Endothelial cell of umbilical vein (primary cell): ENCODE results near the gene OGFRL1. TPM values are rescaled to one million over a fixed set of nuclear protein-coding genes. Genes with fewer than 3 reads are reported as not detected.

Experiments used
- BruUV-seq: library from RNA; stranded (reverse); fragments of 400-500 nt; replicated peaks from 2 replicates; lab custom pipeline; 2021; lab: Mats Ljungman, UMichigan
- CTCF ChIA-PET: fragments of 300-600, 350-600 bp; sonication (Branson Sonifier 250); formaldehyde crosslinking; loops from one replicate; lab custom pipeline; 2021; ENCODE audit warnings: antibody characterized with exemption, inconsistent platforms; lab: Charles Lee
- POLR2A ChIA-PET: fragments of 300-600, 350-600 bp; sonication (Branson Sonifier 250); formaldehyde crosslinking; loops from one replicate; lab custom pipeline; 2021; ENCODE audit warnings: antibody characterized with exemption, inconsistent platforms; lab: Charles Lee
- DNase-seq: peaks from one replicate; pipeline ENCODE4 v3.0.0-alpha.2; 2011; ENCODE audit warnings: low read depth, low spot score
- FAIRE-seq: peaks from 2 replicates; lab custom pipeline; 2011; peaks lifted over from hg19 to GRCh38; lab: Jason Lieb, UNC
- H2AFZ ChIP-seq: 2 replicates; pipeline ENCODE4 v1.6.0; 2012; ENCODE audit warnings: low read depth, low read length, control low read depth, inconsistent platforms
- H3K27ac ChIP-seq: 2 replicates; pipeline ENCODE4 v1.5.1; 2011; ENCODE audit warnings: low read depth, mild to moderate bottlenecking, control low read depth, low read length, moderate library complexity; ENCODE audit not compliant: insufficient read depth
- H3K27me3 ChIP-seq, 2 experiments: 2 replicates each; pipeline versions ENCODE4 v1.6.0 to v1.6.1; 2011; ENCODE audit warnings: low read length in 2 of 2, mixed read lengths in 1 of 2; ENCODE audit not compliant: control insufficient read depth in 2 of 2, insufficient read depth in 2 of 2
- H3K36me3 ChIP-seq, 2 experiments: 2 replicates in 1 of 2; 3 replicates in 1 of 2; pipeline ENCODE4 v1.5.1; 2011; ENCODE audit warnings: low read length in 2 of 2, mild to moderate bottlenecking in 1 of 2, moderate library complexity in 1 of 2; ENCODE audit not compliant: control insufficient read depth in 2 of 2, insufficient read depth in 2 of 2; ENCODE audit errors: extremely low read depth in 1 of 2
- H3K4me1 ChIP-seq: 3 replicates; pipeline ENCODE4 v1.5.1; 2011; ENCODE audit warnings: mild to moderate bottlenecking, low read length; ENCODE audit not compliant: control insufficient read depth, insufficient read depth; ENCODE audit errors: extremely low read depth
- H3K4me2 ChIP-seq: 2 replicates; pipeline ENCODE4 v1.6.1; 2011; ENCODE audit warnings: low read length, control low read depth, mixed read lengths; ENCODE audit not compliant: insufficient read depth
- H3K4me3 ChIP-seq, 3 experiments: fragments of 200-600 bp in 1 of 3; sonication (generic), shearing (Covaris generic) in 1 of 3; replicated peaks in 1 of 3; 2 replicates each; pipeline ENCODE4 v1.5.1; 2011 to 2016; ENCODE audit warnings: control low read depth in 3 of 3, low read length in 3 of 3, mild to moderate bottlenecking in 2 of 3, inconsistent platforms in 1 of 3, low read depth in 1 of 3, moderate library complexity in 1 of 3; ENCODE audit not compliant: insufficient read depth in 1 of 3
- H3K79me2 ChIP-seq: 2 replicates; pipeline ENCODE4 v1.6.0; 2012; ENCODE audit warnings: low read length, inconsistent platforms; ENCODE audit not compliant: control insufficient read depth, insufficient read depth
- H3K9ac ChIP-seq: replicated peaks from 2 replicates; pipeline ENCODE3; 2011; ENCODE audit warnings: low read length, control low read depth; ENCODE audit not compliant: insufficient read depth; ENCODE audit errors: extremely low read depth
- H3K9me1 ChIP-seq: replicated peaks from 3 replicates; pipeline ENCODE4 v1.6.0; 2011; ENCODE audit warnings: mild to moderate bottlenecking, low read length; ENCODE audit not compliant: control insufficient read depth, insufficient read depth; ENCODE audit errors: extremely low read depth
- H3K9me3 ChIP-seq: replicated peaks from 2 replicates; pipeline ENCODE4 v1.5.1; 2012; ENCODE audit warnings: low read length, inconsistent platforms; ENCODE audit not compliant: control insufficient read depth, insufficient read depth
- H4K20me1 ChIP-seq: replicated peaks from 2 replicates; pipeline ENCODE3; 2011; ENCODE audit warnings: mild to moderate bottlenecking, low read length; ENCODE audit not compliant: control insufficient read depth, insufficient read depth; ENCODE audit errors: extremely low read depth
- EZH2 ChIP-seq: IDR thresholded peaks from 2 replicates; pipeline ENCODE4 v1.6.1; 2012; ENCODE audit warnings: borderline replicate concordance, low read depth, mild to moderate bottlenecking, moderate library complexity, low read length, inconsistent platforms; ENCODE audit not compliant: severe bottlenecking
- FOS ChIP-seq: IDR thresholded peaks from 2 replicates; pipeline ENCODE4 v1.6.1; 2011; ENCODE audit warnings: mild to moderate bottlenecking, low read length, moderate library complexity, borderline replicate concordance; ENCODE audit not compliant: insufficient read depth
- GATA2 ChIP-seq: IDR thresholded peaks from 2 replicates; pipeline ENCODE4 v1.7.0; 2011; ENCODE audit warnings: low read depth, mild to moderate bottlenecking, moderate library complexity, mixed read lengths, low read length; ENCODE audit not compliant: insufficient read length, insufficient read depth
- JUN ChIP-seq: IDR thresholded peaks from 2 replicates; pipeline ENCODE4 v1.6.1; 2011; ENCODE audit warnings: borderline replicate concordance, low read depth; ENCODE audit not compliant: insufficient read length, insufficient read depth
- MAX ChIP-seq: IDR thresholded peaks from 2 replicates; pipeline ENCODE4 v1.6.1; 2011; ENCODE audit not compliant: insufficient read depth, insufficient read length
- MYC ChIP-seq: IDR thresholded peaks from one replicate; pipeline ENCODE4 v1.6.1; 2011; ENCODE audit warnings: mild to moderate bottlenecking, low read depth, low read length
- POLR2A ChIP-seq: IDR thresholded peaks from 2 replicates; pipeline ENCODE4 v1.6.1; 2012; ENCODE audit warnings: low read depth, mild to moderate bottlenecking, control low read depth, low read length
- POLR2AphosphoS5 ChIP-seq: IDR thresholded peaks from 2 replicates; pipeline ENCODE4 v1.6.1; 2012; ENCODE audit warnings: low read depth, mild to moderate bottlenecking, control low read depth, low read length, moderate library complexity; ENCODE audit not compliant: insufficient read depth
- dilution Hi-C: fragments of 300-500 bp; cut with MboI; formaldehyde crosslinking; loops from one replicate; pipeline ENCODE4 v1.15.0; 2019; ENCODE audit warnings: low sequenced_read_pairs; ENCODE audit not compliant: extremely low pct_ligation_motif_present
- intact Hi-C: fragments of 100-400 bp; cut with micrococcal nuclease; formaldehyde crosslinking; loops from one replicate; pipeline ENCODE4 v1.10.0; 2022
- polyA plus RNA-seq, 4 experiments: library from polyadenylated mRNA; depleted of rRNA in 3 of 4; stranded (reverse) in 3 of 4; unstranded in 1 of 4; fragments of >200 nt; gene quantifications; 2 replicates each; pipeline versions ENCODE4 v1.2.1 to v1.2.3, GENCODE V29; 2011 to 2012; ENCODE audit warnings: missing spikeins in 1 of 4
- total RNA-seq: library from RNA; stranded (reverse); gene quantifications from 2 replicates; pipeline ENCODE4 v1.2.3, GENCODE V29; 2021

Gene OGFRL1
- total and polyA plus RNA-seq, 2 donors (not counting 3 experiments of a cell fraction or from before 2014, with no cell fraction given) = 3.4 to 19.4 TPM

DNA sequence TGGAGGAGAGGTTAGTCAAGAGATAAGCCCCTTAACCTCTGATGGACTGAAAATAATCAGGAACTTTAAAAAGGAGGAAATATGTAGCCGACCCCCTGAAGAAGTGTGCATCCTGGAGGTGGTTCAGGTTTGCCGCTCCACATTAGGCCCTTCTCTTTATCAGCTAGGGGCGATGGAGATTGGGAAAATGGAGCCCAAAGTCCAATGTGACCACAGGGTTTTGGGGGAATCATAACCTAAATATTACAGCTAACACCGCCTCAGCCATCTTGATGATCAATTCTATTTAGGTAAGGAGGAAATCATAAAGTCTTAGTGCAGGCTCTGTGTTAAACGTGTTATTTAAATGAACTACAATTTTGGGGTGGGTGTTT is 1.2 kb downstream of the OGFRL1 start:
- no peak for FAIRE-seq
- dilution Hi-C loops = no loop called here

DNA sequence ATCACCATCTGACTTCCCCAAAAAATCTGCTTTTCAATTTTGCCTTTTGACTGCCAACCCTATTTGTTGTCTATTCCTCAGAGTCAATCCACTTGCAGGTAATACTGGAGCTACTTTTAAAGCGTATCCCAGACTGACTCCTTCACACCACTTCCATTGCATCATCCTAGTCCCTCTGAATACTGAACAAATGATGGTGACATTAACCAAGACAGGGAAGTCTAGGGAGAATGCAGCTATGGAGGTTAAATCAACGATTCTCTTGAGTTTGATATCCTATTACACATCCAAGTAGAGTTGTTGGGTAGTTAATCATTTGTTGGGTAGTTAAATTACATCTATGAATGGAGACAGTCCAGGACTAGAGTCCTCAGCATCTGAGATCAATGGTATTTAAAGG is 2.0 kb downstream of the OGFRL1 start:
- BruUV-seq = no TSS peak
- POLR2A ChIA-PET = interaction anchor here (0.9 kb wide), 1 partner anchor 38 kb away, joined by 11 read pairs; no protein-coding TSS in a partner anchor

More for the DNA sequence above, 1.2 kb downstream of the OGFRL1 start:
- Histone ChIP-seq H3K9me3 (no peaks in the 10 kb centered on the region), H2AFZ (no peak overlapping the region), H3K4me1 (peaks cover 32% of the 10 kb centered on the region), H3K79me2 (peaks cover 30% of the 10 kb centered on the region), H3K4me3 (peak overlapping the region; percentile 5 to 75 (median 71)), H3K9me1 (no peaks in the 10 kb centered on the region), H3K27me3 (no peaks in the 10 kb centered on the region), H3K9ac (peak overlapping the region; percentile 78), H3K27ac (no peak overlapping the region), H4K20me1 (no peaks in the 10 kb centered on the region), H3K36me3 (no peaks in the 10 kb centered on the region), H3K4me2 (peak overlapping the region; percentile 91)
- intact Hi-C loops = loop anchor here (2.0 to 5.0 kb wide), 2 partner anchors 99 to 223 kb away; no protein-coding TSS in a partner anchor
- ChIA-PET POLR2A (interaction anchor here (0.9 kb wide), 1 partner anchor 37 kb away, joined by 11 read pairs; no protein-coding TSS in a partner anchor), CTCF (interaction anchor here (0.9 to 6.2 kb wide), 5 partner anchors 21 to 111 kb away, joined by 3 to 72 read pairs (median 13); no protein-coding TSS in a partner anchor)
- no peak for DNase-seq
- TF ChIP-seq POLR2A = no peak
- TSS peak; percentile 49 for BruUV-seq

More for the DNA sequence above, 2.0 kb downstream of the OGFRL1 start:
- DNase-seq (no peak), FAIRE-seq (no peak)
- H3K27me3 ChIP-seq = no peaks in the 10 kb centered on the region
- dilution Hi-C loops (no loop called here), intact Hi-C loops (loop anchor here (5.0 kb wide), 1 partner anchor 222 kb away; no protein-coding TSS in a partner anchor)
- no peak overlapping the region for H3K9ac ChIP-seq
- H3K4me2 ChIP-seq = peak overlapping the region; percentile 91
- peak overlapping the region in 1 of 3 experiments; percentile 2 for H3K4me3 ChIP-seq
- no peaks in the 10 kb centered on the region for H3K9me1 ChIP-seq
- TF ChIP-seq POLR2AphosphoS5 (no peak), EZH2 (no peak), MYC (no peak), JUN (no peak), FOS (no peak), GATA2 (no peak), MAX (no peak)
- peaks cover 32% of the 10 kb centered on the region for H3K4me1 ChIP-seq
- H3K27ac ChIP-seq = no peak overlapping the region
- CTCF ChIA-PET = interaction anchor here (6.2 kb wide), 1 partner anchor 98 kb away, joined by 72 read pairs; no protein-coding TSS in a partner anchor
- peaks cover 30% of the 10 kb centered on the region for H3K79me2 ChIP-seq
- no peaks in the 10 kb centered on the region for H3K9me3 ChIP-seq
- peaks cover 0 to 7% of the 10 kb centered on the region in 2 experiments for H3K36me3 ChIP-seq
- no peak overlapping the region for H2AFZ ChIP-seq
- H4K20me1 ChIP-seq = no peaks in the 10 kb centered on the region
